ENCODE measurements around the gene ACYP2.
"Not testable (repeated sequence)": the region's sequence is repeated elsewhere in the genome, so short reads cannot be mapped to it uniquely, and the experiment has no call there.

The ACYP2 gene

DNA sequence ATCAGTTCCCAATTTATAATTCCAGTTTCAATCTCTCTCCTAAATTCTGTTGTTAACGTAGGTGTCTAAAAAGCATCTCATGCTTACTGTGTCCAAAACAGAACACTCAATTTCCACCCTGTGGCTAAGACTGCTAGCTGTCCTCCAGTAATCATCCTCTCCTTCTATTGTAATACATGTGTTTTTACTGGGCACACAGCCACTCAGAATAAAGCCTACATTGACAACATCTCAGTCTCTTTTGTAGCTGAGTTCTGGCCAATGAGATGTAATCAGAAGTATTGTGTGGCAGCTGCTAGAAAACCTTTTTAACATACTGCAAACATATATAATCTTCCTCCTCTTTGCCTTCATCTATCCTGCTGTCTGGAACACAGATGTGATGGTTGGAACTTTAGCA is 170.0 kb downstream of the ACYP2 start:
- in situ Hi-C loops (cut with HindIII; ENCODE audit: low pct_ligation_motif_present, low pct_unique_long_range_greater_than_20kb, low sequenced_read_pairs) = no loop called here

DNA sequence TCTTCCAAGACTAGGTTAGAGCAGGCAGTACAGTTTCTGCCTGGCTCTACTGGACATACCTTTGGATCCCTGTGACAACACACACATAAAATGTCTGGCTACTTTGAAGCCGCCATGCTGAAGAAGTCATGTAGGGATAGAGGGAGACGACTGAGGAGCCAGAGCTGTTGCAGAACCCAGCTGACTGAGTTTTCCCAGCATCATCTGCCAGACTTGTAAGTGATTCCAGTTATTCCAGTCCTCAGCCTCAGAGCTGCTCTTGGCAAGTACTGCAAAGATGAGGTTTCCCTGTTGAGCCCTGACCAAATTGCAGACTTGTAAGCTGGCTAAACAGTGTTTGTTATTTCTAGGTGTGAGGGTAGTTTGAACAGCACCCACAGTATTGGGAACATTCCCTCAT is 172.1 kb downstream of the ACYP2 start:
- no peak for DNase-seq
- in situ Hi-C loops (cut with HindIII; ENCODE audit: low pct_ligation_motif_present, low pct_unique_long_range_greater_than_20kb, low sequenced_read_pairs) = no loop called here

More for the DNA sequence above, 170.0 kb downstream of the ACYP2 start:
- DNase-seq = no peak

DNA sequence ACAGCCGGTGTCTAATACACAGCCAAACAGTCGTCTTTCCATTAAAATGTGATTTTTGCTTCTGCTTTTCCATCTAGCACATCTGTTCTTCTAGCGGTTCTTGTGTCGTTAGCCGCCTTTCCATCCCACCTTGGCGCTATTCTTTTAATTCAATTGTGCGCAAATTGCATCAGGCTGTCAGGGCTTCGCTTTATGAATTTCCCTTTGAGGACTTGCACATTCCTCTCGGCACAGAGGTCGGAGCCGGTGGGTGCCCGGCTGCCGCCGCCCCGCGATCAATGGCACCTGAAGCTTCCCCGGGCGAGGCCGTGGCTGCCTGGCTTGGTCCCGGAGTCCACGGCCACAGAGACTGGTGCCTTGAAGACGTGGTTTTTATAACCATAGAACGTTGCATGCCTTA is 174.5 kb downstream of the ACYP2 start:
- DNase-seq = no peak
- in situ Hi-C loops (cut with HindIII; ENCODE audit: low pct_ligation_motif_present, low pct_unique_long_range_greater_than_20kb, low sequenced_read_pairs) = no loop called here

DNA sequence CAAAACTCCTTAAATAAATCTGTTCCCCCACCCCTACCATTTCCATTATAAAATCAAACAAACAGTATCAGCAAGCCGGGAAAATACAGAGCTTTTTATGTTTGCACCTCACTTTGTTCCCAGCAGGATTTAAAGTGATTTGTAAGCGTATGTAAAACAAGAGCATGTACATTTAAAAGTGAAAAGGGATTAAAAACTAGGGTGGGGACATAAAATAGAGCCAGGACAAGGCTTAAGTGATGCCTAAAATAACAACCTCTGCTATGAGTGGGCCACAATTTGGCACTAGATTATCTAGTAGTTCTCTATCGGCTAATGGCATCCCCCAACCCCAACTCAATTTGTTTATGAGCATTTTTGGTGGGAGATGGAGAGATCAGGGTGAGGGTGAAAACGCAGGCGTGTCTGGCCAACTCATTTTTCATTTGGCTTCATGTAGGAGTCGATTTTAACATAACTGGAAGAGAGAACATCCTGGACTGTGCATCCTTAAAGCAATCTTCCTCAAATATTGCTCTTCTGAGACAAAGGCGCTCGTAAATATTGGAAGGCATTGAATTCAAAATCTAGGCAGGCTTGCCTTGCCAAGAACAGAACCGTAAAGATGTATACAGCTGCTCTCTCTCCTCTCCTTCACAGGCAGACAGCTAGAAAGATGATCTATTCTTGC is 175.1 kb downstream of the ACYP2 start:
- in situ Hi-C loops (cut with HindIII; ENCODE audit: low pct_ligation_motif_present, low pct_unique_long_range_greater_than_20kb, low sequenced_read_pairs) = no loop called here
- DNase-seq = no peak

DNA sequence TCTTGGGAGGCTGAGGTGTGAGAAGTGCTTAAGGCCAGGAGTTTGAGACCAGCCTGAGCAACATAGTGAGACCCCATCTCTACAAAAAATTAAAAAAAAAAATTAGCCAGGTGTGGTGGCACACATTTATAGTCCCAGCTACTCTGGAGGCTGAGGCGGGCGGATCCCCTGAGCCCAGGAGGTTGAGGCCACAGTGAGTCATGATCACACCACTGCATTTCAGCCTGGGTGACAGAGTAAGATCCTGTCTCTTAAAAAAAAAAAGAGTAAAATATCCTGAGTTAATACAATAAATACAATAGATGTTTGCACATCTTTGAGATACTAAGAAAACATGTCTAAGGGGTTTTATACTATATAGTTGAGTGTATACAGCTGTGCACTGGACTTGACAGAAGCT is 179.2 kb downstream of the ACYP2 start:
- DNase-seq; in situ Hi-C loops (cut with HindIII; ENCODE audit: low pct_ligation_motif_present, low pct_unique_long_range_greater_than_20kb, low sequenced_read_pairs): not testable (repeated sequence)

DNA sequence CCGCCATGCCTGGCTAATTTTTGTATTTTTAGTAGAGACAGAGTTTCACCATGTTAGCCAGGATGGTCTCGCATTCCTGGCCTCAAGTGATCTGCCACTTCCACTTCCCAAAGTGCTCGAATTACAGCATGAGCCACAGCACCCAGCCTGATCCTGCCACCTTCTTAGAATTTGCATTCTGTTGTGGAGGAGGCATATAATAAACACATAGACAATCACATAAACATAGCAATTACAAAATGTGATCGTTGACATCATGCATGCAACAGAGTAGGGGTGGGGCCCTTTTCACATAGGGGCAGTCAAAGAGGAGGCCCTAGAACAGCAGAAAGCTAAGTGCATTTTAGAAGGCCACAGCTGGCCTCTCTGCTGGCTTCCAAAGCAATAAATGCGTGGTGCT is 180.5 kb downstream of the ACYP2 start:
- in situ Hi-C loops (cut with HindIII; ENCODE audit: low pct_ligation_motif_present, low pct_unique_long_range_greater_than_20kb, low sequenced_read_pairs) = no loop called here
- peak; percentile 9 for DNase-seq

DNA sequence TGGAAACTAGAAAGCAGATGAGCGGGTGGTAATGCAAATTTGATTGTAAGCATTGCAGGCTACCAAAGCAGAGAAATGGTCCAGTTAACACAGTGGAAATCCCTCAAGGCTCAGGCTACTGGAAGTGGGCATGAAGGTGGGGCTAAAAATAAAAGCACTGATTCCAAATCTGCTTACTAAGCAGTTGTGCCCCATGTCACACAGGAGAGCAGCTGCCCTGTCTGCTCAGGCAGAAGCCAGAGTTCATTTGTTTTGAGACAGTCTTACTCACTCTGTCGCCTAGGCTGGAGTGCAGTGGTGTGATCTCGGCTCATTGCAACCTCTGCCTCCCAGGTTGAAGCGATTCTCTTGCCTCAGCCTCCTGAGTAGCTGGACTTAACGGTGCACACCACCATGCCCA is 183.1 kb downstream of the ACYP2 start:
- in situ Hi-C loops (cut with HindIII; ENCODE audit: low pct_ligation_motif_present, low pct_unique_long_range_greater_than_20kb, low sequenced_read_pairs) = no loop called here
- DNase-seq = no peak

DNA sequence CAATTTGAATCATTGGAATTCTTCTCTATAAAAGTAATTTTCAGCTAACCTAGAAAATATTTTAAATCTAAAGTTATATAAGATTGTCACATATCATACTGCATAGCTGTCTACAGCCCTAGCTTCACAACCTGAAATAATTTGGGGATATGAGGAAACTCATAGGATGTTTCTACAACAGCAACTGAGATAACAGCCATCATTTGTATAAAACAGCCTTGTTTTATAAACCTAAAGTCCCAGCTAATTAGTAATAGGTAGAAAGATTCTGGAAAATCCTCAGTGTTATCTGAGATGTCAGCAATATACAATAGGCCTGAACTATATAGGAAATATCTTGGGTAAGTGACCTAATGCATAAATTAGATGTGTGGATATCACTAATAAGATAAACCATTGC is 188.2 kb downstream of the ACYP2 start:
- no peak for DNase-seq
- in situ Hi-C loops (cut with HindIII; ENCODE audit: low pct_ligation_motif_present, low pct_unique_long_range_greater_than_20kb, low sequenced_read_pairs) = no loop called here

DNA sequence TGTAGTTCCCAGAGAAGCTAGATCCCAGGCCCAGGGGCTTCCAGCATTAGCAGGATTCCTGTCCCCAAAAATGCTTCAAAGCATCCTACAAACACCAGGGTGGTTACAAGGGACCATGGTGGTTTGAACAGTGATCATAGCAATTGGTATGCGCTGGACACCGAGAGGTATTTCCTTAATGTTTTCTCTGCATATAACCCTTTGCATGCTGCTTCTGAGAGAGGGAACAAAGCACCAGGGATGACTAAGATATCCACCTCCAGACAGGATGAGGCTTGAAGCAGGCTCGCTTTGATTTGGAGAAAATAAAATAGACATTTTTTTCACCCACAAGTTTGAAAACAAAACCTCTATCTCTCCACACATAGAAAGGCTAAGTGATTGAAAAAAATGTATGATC is 191.1 kb downstream of the ACYP2 start:
- DNase-seq = no peak
- in situ Hi-C loops (cut with HindIII; ENCODE audit: low pct_ligation_motif_present, low pct_unique_long_range_greater_than_20kb, low sequenced_read_pairs) = no loop called here

DNA sequence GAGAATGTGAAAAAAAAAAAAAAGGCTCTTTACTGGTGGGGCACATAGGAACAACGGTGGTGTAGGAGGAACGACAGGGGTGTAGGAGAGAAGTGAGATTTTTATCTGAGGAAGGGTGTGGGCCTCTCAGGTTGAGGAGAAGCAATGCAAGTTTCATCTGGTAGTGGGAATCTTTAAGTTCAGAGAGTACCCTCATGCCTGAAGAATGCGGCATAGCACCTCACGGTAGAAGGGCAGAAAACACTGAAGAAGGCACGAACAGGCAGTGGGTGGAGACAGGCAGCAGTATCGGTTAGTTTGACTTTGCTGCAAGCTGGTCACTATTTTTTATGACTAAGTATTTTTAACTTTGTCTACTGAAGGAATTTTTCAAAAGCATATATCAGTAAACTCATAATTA is 192.8 kb downstream of the ACYP2 start:
- in situ Hi-C loops (cut with HindIII; ENCODE audit: low pct_ligation_motif_present, low pct_unique_long_range_greater_than_20kb, low sequenced_read_pairs) = no loop called here
- no peak for DNase-seq

DNA sequence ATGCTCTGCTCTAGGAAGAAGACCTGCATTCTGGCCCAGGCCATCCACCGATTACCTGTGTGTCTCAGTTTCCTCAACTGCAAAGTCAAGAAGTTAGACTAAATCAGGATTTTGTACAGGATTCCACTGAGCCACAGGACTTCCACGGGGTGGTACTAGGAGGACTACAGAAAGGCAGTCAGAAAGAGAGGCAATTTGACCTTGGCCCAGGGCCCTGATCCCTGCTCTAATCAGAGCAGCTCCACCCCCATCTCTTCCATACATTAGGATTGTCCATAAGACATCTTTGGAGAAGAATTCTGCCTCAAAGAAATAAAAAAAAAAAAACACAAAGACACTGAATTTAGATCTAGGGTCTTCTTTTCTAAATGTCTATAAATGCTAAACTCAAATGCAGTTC is 193.4 kb downstream of the ACYP2 start:
- DNase-seq = no peak
- in situ Hi-C loops (cut with HindIII; ENCODE audit: low pct_ligation_motif_present, low pct_unique_long_range_greater_than_20kb, low sequenced_read_pairs) = no loop called here

DNA sequence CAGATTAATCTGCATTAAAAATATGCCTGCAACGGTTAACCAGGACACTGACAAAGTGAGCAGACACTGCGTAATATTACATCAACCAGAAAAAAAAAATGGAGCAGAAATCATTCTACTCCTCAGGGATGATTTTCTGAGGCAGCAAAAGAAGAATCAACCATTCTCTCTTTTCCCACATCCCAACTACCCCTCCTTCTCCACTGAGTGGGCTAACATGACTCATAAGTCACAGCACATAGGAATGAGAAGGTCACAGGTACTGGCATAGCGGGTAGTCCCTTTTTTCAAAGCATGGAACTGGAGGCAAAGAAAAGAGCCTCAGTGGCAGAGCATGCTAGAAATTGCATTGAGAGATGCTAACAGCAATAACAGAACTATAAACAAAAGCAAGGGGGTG is 194.9 kb downstream of the ACYP2 start:
- DNase-seq = peak; percentile 36
- in situ Hi-C loops (cut with HindIII; ENCODE audit: low pct_ligation_motif_present, low pct_unique_long_range_greater_than_20kb, low sequenced_read_pairs) = no loop called here

DNA sequence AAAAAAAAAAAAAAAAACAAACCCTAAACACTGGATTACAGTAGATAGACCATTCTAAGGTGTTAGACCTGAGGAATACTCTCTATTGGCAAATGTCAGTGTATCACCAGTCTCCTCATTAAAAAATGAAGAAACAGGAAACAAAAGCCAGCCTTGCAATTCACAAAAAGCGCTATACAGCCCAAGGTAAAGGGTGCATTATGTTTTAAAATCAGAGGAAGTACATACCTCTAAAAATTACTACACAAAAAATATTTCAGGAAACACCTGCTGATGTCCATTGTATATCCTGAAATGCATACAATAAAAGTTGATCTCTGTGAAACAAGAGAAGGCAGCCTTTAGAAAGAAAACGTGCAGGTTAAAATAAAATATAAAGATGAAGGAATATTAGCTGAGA is 195.5 kb downstream of the ACYP2 start:
- DNase-seq = no peak
- in situ Hi-C loops (cut with HindIII; ENCODE audit: low pct_ligation_motif_present, low pct_unique_long_range_greater_than_20kb, low sequenced_read_pairs) = no loop called here

DNA sequence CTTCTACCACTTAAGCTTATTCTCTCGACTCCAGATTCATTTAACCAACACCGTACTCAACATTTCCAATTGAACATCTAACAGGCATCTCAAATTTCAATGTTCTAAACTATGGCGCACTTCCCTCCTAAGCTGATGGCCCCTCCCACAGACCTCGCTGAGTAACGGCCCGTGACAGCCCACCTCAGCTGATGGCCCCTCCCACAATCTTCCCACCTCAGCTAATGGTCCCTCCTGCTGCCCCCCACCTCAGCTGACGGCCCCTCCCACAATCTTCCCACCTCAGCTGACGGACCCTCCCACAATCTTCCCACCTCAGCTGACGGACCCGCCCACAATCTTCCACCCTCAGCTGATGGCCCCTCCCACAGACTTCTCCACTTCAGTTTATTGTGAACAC is 197.7 kb downstream of the ACYP2 start:
- in situ Hi-C loops (cut with HindIII; ENCODE audit: low pct_ligation_motif_present, low pct_unique_long_range_greater_than_20kb, low sequenced_read_pairs) = no loop called here
- DNase-seq = no peak

DNA sequence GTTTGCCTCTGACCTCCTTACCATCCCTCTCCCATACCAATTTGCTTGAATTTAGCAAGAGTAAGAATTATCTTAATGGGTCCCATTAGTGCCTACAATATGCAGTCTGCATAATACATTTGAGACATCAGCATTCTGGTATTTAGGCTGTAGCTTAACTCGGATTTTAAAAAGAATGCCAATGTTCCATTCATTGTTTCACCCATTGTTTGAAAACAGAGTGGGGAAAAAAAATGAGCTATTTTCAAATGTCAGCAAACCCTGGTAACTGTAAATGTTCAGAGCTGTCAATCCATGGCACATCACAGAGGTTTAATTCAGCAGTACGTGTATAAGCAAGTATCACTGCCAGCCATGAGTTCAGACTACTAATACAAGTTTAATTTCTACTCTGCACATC is 202.6 kb downstream of the ACYP2 start:
- in situ Hi-C loops (cut with HindIII; ENCODE audit: low pct_ligation_motif_present, low pct_unique_long_range_greater_than_20kb, low sequenced_read_pairs) = no loop called here
- DNase-seq = no peak

DNA sequence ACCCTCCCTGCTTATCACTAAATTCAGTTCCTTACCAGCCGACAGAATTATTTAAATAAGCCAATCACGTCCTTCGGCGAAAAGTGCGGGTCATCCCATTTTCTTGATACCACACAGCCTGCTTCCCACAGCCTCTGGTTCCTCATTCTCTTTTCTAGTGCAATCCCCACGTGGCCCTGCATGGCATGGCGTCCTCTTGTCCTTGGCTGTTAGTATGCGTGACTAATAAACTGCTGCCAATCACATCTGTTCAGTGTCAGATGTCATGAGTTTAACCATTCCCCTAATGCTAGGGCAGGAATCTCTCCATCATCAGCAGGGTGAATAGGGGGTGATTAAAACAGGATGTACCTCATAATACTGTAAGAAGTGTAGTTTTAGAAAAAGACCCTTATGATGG is 203.4 kb downstream of the ACYP2 start:
- in situ Hi-C loops (cut with HindIII; ENCODE audit: low pct_ligation_motif_present, low pct_unique_long_range_greater_than_20kb, low sequenced_read_pairs) = no loop called here
- no peak for DNase-seq

DNA sequence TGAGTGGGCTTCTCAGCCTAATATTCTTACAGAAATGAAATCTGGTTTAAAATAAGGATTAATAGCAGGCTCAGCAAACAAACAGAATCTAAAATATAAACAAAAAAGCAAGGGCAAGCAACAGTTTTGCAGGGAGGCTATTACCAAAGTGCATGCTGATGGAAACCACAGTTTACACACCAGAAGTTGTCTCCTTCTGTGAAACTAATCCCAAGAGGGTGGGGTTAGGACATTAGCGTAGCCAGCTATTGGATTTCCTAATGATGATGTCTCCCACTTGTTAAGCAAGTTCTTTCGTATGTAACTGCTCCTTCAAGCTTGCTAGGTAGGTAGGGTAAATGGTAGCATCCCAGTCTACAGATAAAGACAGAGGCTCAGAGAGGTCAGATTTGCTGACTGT is 205.6 kb downstream of the ACYP2 start:
- in situ Hi-C loops (cut with HindIII; ENCODE audit: low pct_ligation_motif_present, low pct_unique_long_range_greater_than_20kb, low sequenced_read_pairs) = no loop called here
- DNase-seq = no peak

DNA sequence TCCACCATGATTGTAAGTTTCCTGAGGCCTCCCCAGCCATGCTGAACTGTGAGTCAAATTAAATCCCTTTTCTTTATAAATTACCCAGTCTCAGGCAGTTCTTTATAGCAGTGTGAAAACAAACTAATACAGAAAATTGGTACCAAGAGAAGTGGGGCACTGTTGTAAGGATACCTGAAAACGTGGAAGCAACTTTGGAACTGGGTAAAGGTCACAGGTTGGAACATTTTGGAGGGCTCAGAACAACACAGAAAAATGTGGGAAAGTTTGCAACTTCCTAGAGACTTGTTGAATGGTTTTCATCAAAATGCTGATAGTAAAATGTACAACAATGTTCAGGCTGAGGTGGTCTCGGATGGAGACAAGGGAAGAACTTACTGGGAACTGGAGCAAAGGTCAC is 209.1 kb downstream of the ACYP2 start:
- in situ Hi-C loops (cut with HindIII; ENCODE audit: low pct_ligation_motif_present, low pct_unique_long_range_greater_than_20kb, low sequenced_read_pairs); DNase-seq: not testable (repeated sequence)

DNA sequence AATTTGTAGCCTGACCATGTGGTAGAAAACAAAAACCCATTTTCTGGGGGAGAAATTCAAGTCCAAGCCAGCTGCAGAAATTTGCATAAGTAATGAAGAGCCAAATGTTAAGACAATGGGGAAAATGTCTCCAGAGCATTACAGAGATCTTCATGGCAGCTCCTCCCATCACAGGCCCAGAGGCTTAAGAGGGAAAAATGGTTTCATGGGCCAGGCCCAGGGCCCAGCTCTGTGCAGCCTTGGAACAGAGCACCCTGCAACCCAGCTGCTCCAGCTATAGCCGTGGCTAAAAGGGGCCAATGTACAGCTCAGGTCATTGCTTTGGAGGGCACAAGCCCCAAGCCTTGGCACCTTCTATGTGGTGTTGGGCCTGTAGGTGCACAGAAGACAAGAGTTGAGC is 209.7 kb downstream of the ACYP2 start:
- DNase-seq = no peak
- in situ Hi-C loops (cut with HindIII; ENCODE audit: low pct_ligation_motif_present, low pct_unique_long_range_greater_than_20kb, low sequenced_read_pairs) = no loop called here

DNA sequence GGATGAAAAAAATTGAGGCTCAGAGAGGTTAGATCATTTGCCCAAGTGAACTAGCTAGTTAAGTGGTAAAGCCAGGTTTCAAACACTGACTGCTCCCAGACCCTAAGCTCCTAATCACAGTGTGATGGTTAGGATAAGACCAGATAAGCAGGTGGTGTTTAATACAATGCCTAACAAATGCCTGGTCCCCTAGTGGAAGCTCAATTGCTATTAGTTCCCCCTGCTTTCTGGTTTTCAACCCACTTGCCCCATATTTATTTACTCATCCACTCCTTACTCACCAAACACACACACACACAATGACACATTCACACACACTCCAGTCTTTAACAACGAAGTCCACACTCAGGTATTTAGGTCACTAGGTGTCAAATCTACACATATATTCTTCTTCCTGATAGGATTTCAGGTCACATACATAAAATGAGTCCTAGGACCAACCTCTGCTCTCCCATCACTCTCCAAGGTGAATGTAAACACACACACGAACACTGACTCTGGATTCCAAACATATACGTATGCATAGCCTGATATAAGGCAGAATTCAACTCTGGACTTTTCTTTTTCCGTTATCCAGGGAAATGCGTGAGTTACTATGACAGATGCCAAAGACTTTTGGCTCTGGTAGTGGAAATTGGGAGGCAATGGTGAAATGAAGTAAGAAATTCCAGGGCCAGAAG is 214.2 kb downstream of the ACYP2 start:
- in situ Hi-C loops (cut with HindIII; ENCODE audit: low pct_ligation_motif_present, low pct_unique_long_range_greater_than_20kb, low sequenced_read_pairs) = no loop called here
- DNase-seq = no peak

Measured in ACHN (cell line).